Loucy (cell line): ENCODE results near the gene CFH.

ENCODE experiments used
- H2AFZ ChIP-seq: fragments of 200-600 bp; sonication (generic); 2 replicates; pipeline ENCODE4 v1.6.0; 2016; ENCODE audit warnings: antibody characterized with exemption, mild to moderate bottlenecking, low read length, moderate library complexity
- H3F3A ChIP-seq: fragments of 200-600 bp; 2 replicates; pipeline ENCODE4 v1.6.0; 2016; ENCODE audit warnings: antibody characterized with exemption, low read depth, mild to moderate bottlenecking
- H3K27me3 ChIP-seq: fragments of 200-600 bp; sonication (generic); 2 replicates; pipeline ENCODE4 v1.6.1; 2014; ENCODE audit warnings: low read length, mild to moderate bottlenecking; ENCODE audit not compliant: insufficient read depth, poor library complexity, severe bottlenecking
- H3K36me3 ChIP-seq: fragments of 200-600 bp; sonication (generic); 2 replicates; pipeline ENCODE4 v1.6.1; 2016; ENCODE audit warnings: low read length; ENCODE audit not compliant: insufficient read depth
- H3K4me1 ChIP-seq: fragments of 200-600 bp; sonication (generic); 2 replicates; pipeline ENCODE4 v1.5.1; 2014; ENCODE audit warnings: low read length, mild to moderate bottlenecking; ENCODE audit not compliant: insufficient read depth, poor library complexity, severe bottlenecking
- H3K4me2 ChIP-seq: fragments of 200-600 bp; sonication (generic); 2 replicates; pipeline ENCODE4 v1.6.0; 2014; ENCODE audit warnings: antibody characterized with exemption, low read length, low read depth, mild to moderate bottlenecking; ENCODE audit not compliant: poor library complexity, severe bottlenecking
- H3K4me3 ChIP-seq: fragments of 200-600 bp; sonication (generic); 2 replicates; pipeline ENCODE4 v1.5.1; 2014; ENCODE audit warnings: low read length, mild to moderate bottlenecking, mixed read lengths; ENCODE audit not compliant: poor library complexity, severe bottlenecking
- H3K79me2 ChIP-seq: fragments of 200-600 bp; sonication (generic); 2 replicates; pipeline ENCODE4 v1.6.1; 2014; ENCODE audit warnings: low read length; ENCODE audit not compliant: insufficient read depth
- H3K9ac ChIP-seq: fragments of 200-600 bp; sonication (generic); 2 replicates; pipeline ENCODE4 v1.6.0; 2014; ENCODE audit warnings: mild to moderate bottlenecking, low read depth, low read length, moderate library complexity; ENCODE audit not compliant: poor library complexity, severe bottlenecking
- H3K9me2 ChIP-seq: fragments of 200-600 bp; sonication (generic); replicated peaks from 2 replicates; pipeline ENCODE4 v1.6.1; 2016; ENCODE audit warnings: low read depth, low read length, mixed read lengths
- H3K9me3 ChIP-seq: fragments of 200-600 bp; sonication (generic); 2 replicates; pipeline ENCODE4 v1.6.1; 2014; ENCODE audit warnings: mild to moderate bottlenecking, antibody characterized with exemption, low read length, low read depth; ENCODE audit not compliant: insufficient read depth
- H4K20me1 ChIP-seq: fragments of 200-600 bp; sonication (generic); 2 replicates; pipeline ENCODE4 v1.6.0; 2014; ENCODE audit warnings: antibody characterized with exemption, low read length, mild to moderate bottlenecking; ENCODE audit not compliant: insufficient read depth, poor library complexity, severe bottlenecking
- CTCF ChIP-seq: fragments of 200-600 bp; sonication (generic); conservative IDR thresholded peaks from 2 replicates; pipeline ENCODE4 v1.5.1; 2014; ENCODE audit warnings: mild to moderate bottlenecking, antibody characterized with exemption, low read length
- EZH2phosphoT487 ChIP-seq: fragments of 200-600 bp; IDR thresholded peaks from 2 replicates; pipeline ENCODE4 v1.6.1; 2018; ENCODE audit warnings: antibody characterized with exemption, mild to moderate bottlenecking, moderate library complexity, borderline replicate concordance

Gene CFH

GRCh38 chr1:196689001-196689400 lies 37.2 kb downstream of the CFH start:
- H3K27me3 ChIP-seq: no peaks in the 10 kb centered on the region
- H3K36me3 ChIP-seq: no peaks in the 10 kb centered on the region
- H4K20me1 ChIP-seq: no peaks in the 10 kb centered on the region
- no peaks in the 10 kb centered on the region for H3K9me2 ChIP-seq
- no peak overlapping the region for H3K4me3 ChIP-seq
- no peak overlapping the region for H3K9ac ChIP-seq
- no peaks in the 10 kb centered on the region for H3F3A ChIP-seq
- H3K79me2 ChIP-seq: no peaks in the 10 kb centered on the region
- TF ChIP-seq CTCF (no peak), EZH2phosphoT487 (no peak)
- no peak overlapping the region for H3K4me2 ChIP-seq
- H3K4me1 ChIP-seq: no peaks in the 10 kb centered on the region
- no peaks in the 10 kb centered on the region for H3K9me3 ChIP-seq
- H2AFZ ChIP-seq: no peak overlapping the region

DNA sequence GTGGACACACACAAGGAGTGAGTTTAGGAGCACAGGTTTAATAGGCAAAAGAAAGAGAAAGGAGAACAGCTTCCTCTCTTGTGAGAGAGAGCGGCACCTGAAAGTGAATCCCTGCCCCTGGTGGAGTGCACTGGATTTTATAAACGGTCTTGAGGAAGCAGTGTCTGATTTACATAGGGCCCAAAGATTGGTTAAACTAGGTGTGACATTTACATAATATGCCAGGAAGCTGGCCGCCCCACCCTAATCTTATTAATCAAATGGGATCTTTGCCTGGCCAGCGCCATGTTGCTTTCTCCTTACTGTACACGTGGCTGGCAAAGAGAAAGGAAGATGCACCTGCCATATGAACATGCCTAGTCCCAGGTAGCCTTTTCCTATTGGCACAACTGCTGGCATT lies 38.7 kb downstream of the CFH start:
- Histone ChIP-seq H3K9ac (no peak overlapping the region), H4K20me1 (no peaks in the 10 kb centered on the region), H3K4me1 (no peaks in the 10 kb centered on the region), H3K36me3 (no peaks in the 10 kb centered on the region), H3K9me3 (no peaks in the 10 kb centered on the region), H3K9me2 (no peaks in the 10 kb centered on the region), H3K27me3 (no peaks in the 10 kb centered on the region), H3F3A (no peaks in the 10 kb centered on the region), H3K79me2 (no peaks in the 10 kb centered on the region), H2AFZ (no peak overlapping the region), H3K4me3 (no peak overlapping the region), H3K4me2 (no peak overlapping the region)
- TF ChIP-seq CTCF (no peak), EZH2phosphoT487 (no peak)

DNA sequence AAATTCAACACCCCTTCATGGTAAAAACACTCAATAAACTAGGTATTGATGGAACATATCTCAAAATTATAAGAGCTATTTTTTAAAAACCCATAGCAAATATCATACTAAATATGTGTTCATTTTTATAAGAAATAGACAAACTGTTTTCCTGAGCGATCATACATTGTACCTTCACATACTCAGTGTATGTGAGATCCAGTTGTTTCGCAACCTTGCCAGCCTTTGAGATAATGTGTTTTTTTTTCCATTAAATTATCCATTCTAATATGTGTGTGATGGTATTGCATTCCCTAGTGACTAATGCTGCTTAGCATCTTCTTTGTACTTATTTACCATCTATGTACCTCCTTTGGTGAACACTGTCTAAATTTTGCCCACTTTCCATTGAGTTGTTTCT lies 47.1 kb downstream of the CFH start:
- Histone ChIP-seq H3K79me2 (no peaks in the 10 kb centered on the region), H3K4me1 (no peaks in the 10 kb centered on the region), H3K27me3 (no peaks in the 10 kb centered on the region), H4K20me1 (no peaks in the 10 kb centered on the region), H3K4me3 (no peak overlapping the region), H3K9me2 (no peaks in the 10 kb centered on the region), H3F3A (no peaks in the 10 kb centered on the region), H3K9me3 (no peaks in the 10 kb centered on the region), H3K36me3 (no peaks in the 10 kb centered on the region), H2AFZ (no peak overlapping the region), H3K9ac (no peak overlapping the region), H3K4me2 (no peak overlapping the region)
- TF ChIP-seq CTCF (no peak), EZH2phosphoT487 (no peak)
